ENCODE results near the gene PID1. TPM values are rescaled to one million over a fixed set of nuclear protein-coding genes. Genes with fewer than 3 reads are reported as not detected.

The PID1 gene
- total and polyA plus RNA-seq, 2 donors (not counting 1 experiment from before 2014, with no cell fraction given) = 0.10 TPM; not detected in 1

GRCh38 chr2:229153267-229153666 lies 117.8 kb downstream of the PID1 start:
- Mint-ChIP-seq H3K27me3 (no peaks in the 10 kb centered on the region), H3K27ac (no peak overlapping the region), H3K4me3 (no peak overlapping the region), H3K9me3 (ENCODE audit: insufficient read depth) (peaks cover 2% of the 10 kb centered on the region), H3K4me1 (no peaks in the 10 kb centered on the region)
- no peaks in the 10 kb centered on the region for H3K36me3 ChIP-seq (replicated peaks in 1 of 2; ENCODE audit: control extremely low read depth in 1 of 2, control insufficient read depth in 1 of 2, extremely low read depth in 1 of 2, insufficient read depth in 2 of 2, low read length in 1 of 2)
- H3K9me3 ChIP-seq (ENCODE audit: control extremely low read depth in 1 of 3, control insufficient read depth in 2 of 3, insufficient read depth in 1 of 3, low read length in 2 of 3) = peaks cover 0 to 3% (median 0%) of the 10 kb centered on the region in 3 donors
- 77% methylated on average over 8 of the region's 8 CpGs for WGBS (ENCODE audit: insufficient coverage)
- H3K27me3 ChIP-seq (replicated peaks in 1 of 4; ENCODE audit: control extremely low read depth in 1 of 4, control insufficient read depth in 3 of 4, insufficient read depth in 4 of 4, low read length in 3 of 4) = no peaks in the 10 kb centered on the region
- no peak for ATAC-seq (ENCODE audit: low read depth)
- no peak overlapping the region for H3K9ac ChIP-seq (ENCODE audit: low read length)
- no peaks in the 10 kb centered on the region for H4K20me1 ChIP-seq (ENCODE audit: control insufficient read depth, insufficient read depth, low read length, poor library complexity, severe bottlenecking)
- H3K4me3 ChIP-seq (ENCODE audit: control extremely low read depth in 1 of 5, extremely low read depth in 1 of 5, insufficient read depth in 1 of 5, low read depth in 2 of 5, low read length in 4 of 5) = no peak overlapping the region
- no peak for DNase-seq
- CTCF ChIA-PET = no interaction called here
- H3K4me2 ChIP-seq (replicated peaks; ENCODE audit: low read depth, low read length, poor library complexity, severe bottlenecking) = no peak overlapping the region
- intact Hi-C loops (cut with micrococcal nuclease) = no loop called here
- no peaks in the 10 kb centered on the region for H3K4me1 ChIP-seq (ENCODE audit: control insufficient read depth in 2 of 2, insufficient read depth in 2 of 2, low read length in 2 of 2)
- H3K79me2 ChIP-seq (ENCODE audit: control insufficient read depth, insufficient read depth, low read length) = no peaks in the 10 kb centered on the region
- no peak overlapping the region for H3K27ac ChIP-seq (ENCODE audit: low read length in 2 of 2)
- POLR2A ChIA-PET = no interaction called here
- TF ChIP-seq EZH2 (IDR thresholded peaks at IDR 0.05; ENCODE audit: borderline replicate concordance, insufficient read depth, low read depth, low read length, poor library complexity, severe bottlenecking) = no peak
- TF ChIP-seq CTCF (IDR thresholded peaks at IDR 0.05) = no peak
- no peak overlapping the region for H2AFZ ChIP-seq (ENCODE audit: insufficient read depth, low read depth, low read length, poor library complexity, severe bottlenecking)

- TF ChIP-seq CTCF (IDR thresholded peaks at IDR 0.05) (no peak), EZH2 (IDR thresholded peaks at IDR 0.05; ENCODE audit: borderline replicate concordance, insufficient read depth, low read depth, low read length, poor library complexity, severe bottlenecking) (no peak)
- ChIA-PET POLR2A (no interaction called here), CTCF (no interaction called here)
- Histone ChIP-seq H3K27me3 (replicated peaks in 1 of 4; ENCODE audit: control extremely low read depth in 1 of 4, control insufficient read depth in 3 of 4, insufficient read depth in 4 of 4, low read length in 3 of 4) (no peaks in the 10 kb centered on the region), H3K79me2 (ENCODE audit: control insufficient read depth, insufficient read depth, low read length) (no peaks in the 10 kb centered on the region), H3K9me3 (ENCODE audit: control extremely low read depth in 1 of 3, control insufficient read depth in 2 of 3, insufficient read depth in 1 of 3, low read length in 2 of 3) (peaks cover 0 to 3% (median 0%) of the 10 kb centered on the region in 3 donors), H3K9ac (ENCODE audit: low read length) (no peak overlapping the region), H3K36me3 (replicated peaks in 1 of 2; ENCODE audit: control extremely low read depth in 1 of 2, control insufficient read depth in 1 of 2, extremely low read depth in 1 of 2, insufficient read depth in 2 of 2, low read length in 1 of 2) (no peaks in the 10 kb centered on the region), H2AFZ (ENCODE audit: insufficient read depth, low read depth, low read length, poor library complexity, severe bottlenecking) (no peak overlapping the region), H3K27ac (ENCODE audit: low read length in 2 of 2) (no peak overlapping the region), H3K4me2 (replicated peaks; ENCODE audit: low read depth, low read length, poor library complexity, severe bottlenecking) (no peak overlapping the region), H3K4me3 (ENCODE audit: control extremely low read depth in 1 of 5, extremely low read depth in 1 of 5, insufficient read depth in 1 of 5, low read depth in 2 of 5, low read length in 4 of 5) (no peak overlapping the region), H3K4me1 (ENCODE audit: control insufficient read depth in 2 of 2, insufficient read depth in 2 of 2, low read length in 2 of 2) (no peaks in the 10 kb centered on the region), H4K20me1 (ENCODE audit: control insufficient read depth, insufficient read depth, low read length, poor library complexity, severe bottlenecking) (no peaks in the 10 kb centered on the region)
- Mint-ChIP-seq H3K27ac (no peak overlapping the region), H3K9me3 (ENCODE audit: insufficient read depth) (peaks cover 2% of the 10 kb centered on the region), H3K4me3 (no peak overlapping the region), H3K27me3 (no peaks in the 10 kb centered on the region), H3K4me1 (no peaks in the 10 kb centered on the region)
- 99% methylated on average over 6 of the region's 10 CpGs for WGBS (ENCODE audit: insufficient coverage)
- no peak for ATAC-seq (ENCODE audit: low read depth)
- DNase-seq = no peak
- intact Hi-C loops (cut with micrococcal nuclease) = no loop called here
Observed at GRCh38 chr2:229152674-229153073, 118.4 kb downstream of the PID1 start.
